ENCODE measurements around the gene RFC2.
"Not testable (repeated sequence)": the region's sequence is repeated elsewhere in the genome, so short reads cannot be mapped to it uniquely, and the experiment has no call there.

The RFC2 gene

GRCh38 chr7:74228951-74229900 lies 25.0 kb downstream of the RFC2 start:
- no peaks in the 10 kb centered on the region for H3K9me2 ChIP-seq (replicated peaks; ENCODE audit: low read depth, low read length)
- no peaks in the 10 kb centered on the region for H3K27me3 ChIP-seq (ENCODE audit: insufficient read depth, low read length, poor library complexity, severe bottlenecking)
- TF ChIP-seq CTCF (conservative IDR thresholded peaks at IDR 0.05; ENCODE audit: low read length) (no peak), EZH2phosphoT487 (IDR thresholded peaks at IDR 0.05; ENCODE audit: borderline replicate concordance) (no peak)
- H3K4me1 ChIP-seq (ENCODE audit: insufficient read depth, low read length, poor library complexity, severe bottlenecking) = peaks cover 3% of the 10 kb centered on the region
- H3K9me3 ChIP-seq (ENCODE audit: insufficient read depth, low read depth, low read length) = no peaks in the 10 kb centered on the region
- no peaks in the 10 kb centered on the region for H3K79me2 ChIP-seq (ENCODE audit: insufficient read depth, low read length)
- H2AFZ ChIP-seq (ENCODE audit: low read length) = no peak overlapping the region
- H3K4me3 ChIP-seq (ENCODE audit: low read length, poor library complexity, severe bottlenecking) = no peak overlapping the region
- peaks cover 56% of the 10 kb centered on the region; the same call in 1 of the 2 replicates for H3K36me3 ChIP-seq (ENCODE audit: insufficient read depth, low read length)
- no peaks in the 10 kb centered on the region for H3F3A ChIP-seq (ENCODE audit: low read depth)
- no peak overlapping the region for H3K4me2 ChIP-seq (ENCODE audit: low read depth, low read length, poor library complexity, severe bottlenecking)
- H3K9ac ChIP-seq (ENCODE audit: low read depth, low read length, poor library complexity, severe bottlenecking) = no peak overlapping the region
- H4K20me1 ChIP-seq (ENCODE audit: insufficient read depth, low read length, poor library complexity, severe bottlenecking) = no peaks in the 10 kb centered on the region

- Histone ChIP-seq H3K4me3 (ENCODE audit: low read length, poor library complexity, severe bottlenecking) (no peak overlapping the region), H3K9me2 (replicated peaks; ENCODE audit: low read depth, low read length) (no peaks in the 10 kb centered on the region), H3K4me1 (ENCODE audit: insufficient read depth, low read length, poor library complexity, severe bottlenecking) (no peaks in the 10 kb centered on the region), H3K36me3 (ENCODE audit: insufficient read depth, low read length) (peaks cover 49% of the 10 kb centered on the region; the same call in 1 of the 2 replicates), H3K4me2 (ENCODE audit: low read depth, low read length, poor library complexity, severe bottlenecking) (no peak overlapping the region), H3K9ac (ENCODE audit: low read depth, low read length, poor library complexity, severe bottlenecking) (no peak overlapping the region), H3F3A (ENCODE audit: low read depth) (no peaks in the 10 kb centered on the region), H3K9me3 (ENCODE audit: insufficient read depth, low read depth, low read length) (no peaks in the 10 kb centered on the region), H2AFZ (ENCODE audit: low read length) (no peak overlapping the region), H4K20me1 (ENCODE audit: insufficient read depth, low read length, poor library complexity, severe bottlenecking) (no peaks in the 10 kb centered on the region), H3K79me2 (ENCODE audit: insufficient read depth, low read length) (no peaks in the 10 kb centered on the region), H3K27me3 (ENCODE audit: insufficient read depth, low read length, poor library complexity, severe bottlenecking) (no peaks in the 10 kb centered on the region)
- TF ChIP-seq EZH2phosphoT487 (IDR thresholded peaks at IDR 0.05; ENCODE audit: borderline replicate concordance) (no peak), CTCF (conservative IDR thresholded peaks at IDR 0.05; ENCODE audit: low read length) (no peak)
These were observed 27.6 kb downstream of the RFC2 start for GRCh38 chr7:74226633-74227032.

GRCh38 chr7:74225400-74225799 lies 28.8 kb downstream of the RFC2 start:
- TF ChIP-seq EZH2phosphoT487 (IDR thresholded peaks at IDR 0.05; ENCODE audit: borderline replicate concordance) (no peak), CTCF (conservative IDR thresholded peaks at IDR 0.05; ENCODE audit: low read length) (no peak)
- no peaks in the 10 kb centered on the region for H3F3A ChIP-seq (ENCODE audit: low read depth)
- no peak overlapping the region for H3K4me2 ChIP-seq (ENCODE audit: low read depth, low read length, poor library complexity, severe bottlenecking)
- no peak overlapping the region for H2AFZ ChIP-seq (ENCODE audit: low read length)
- peaks cover 38% of the 10 kb centered on the region; the same call in 1 of the 2 replicates for H3K36me3 ChIP-seq (ENCODE audit: insufficient read depth, low read length)
- H3K79me2 ChIP-seq (ENCODE audit: insufficient read depth, low read length) = no peaks in the 10 kb centered on the region
- no peak overlapping the region for H3K4me3 ChIP-seq (ENCODE audit: low read length, poor library complexity, severe bottlenecking)
- no peaks in the 10 kb centered on the region for H4K20me1 ChIP-seq (ENCODE audit: insufficient read depth, low read length, poor library complexity, severe bottlenecking)
- H3K4me1 ChIP-seq (ENCODE audit: insufficient read depth, low read length, poor library complexity, severe bottlenecking) = peaks cover 4% of the 10 kb centered on the region
- no peaks in the 10 kb centered on the region for H3K27me3 ChIP-seq (ENCODE audit: insufficient read depth, low read length, poor library complexity, severe bottlenecking)
- H3K9me3 ChIP-seq (ENCODE audit: insufficient read depth, low read depth, low read length) = no peaks in the 10 kb centered on the region
- H3K9me2 ChIP-seq (replicated peaks; ENCODE audit: low read depth, low read length) = no peaks in the 10 kb centered on the region
- no peak overlapping the region for H3K9ac ChIP-seq (ENCODE audit: low read depth, low read length, poor library complexity, severe bottlenecking)

- H3F3A ChIP-seq (ENCODE audit: low read depth); H3K4me1 ChIP-seq (ENCODE audit: insufficient read depth, low read length, poor library complexity, severe bottlenecking); H3K9me2 ChIP-seq (replicated peaks; ENCODE audit: low read depth, low read length); H2AFZ ChIP-seq (ENCODE audit: low read length); H3K4me3 ChIP-seq (ENCODE audit: low read length, poor library complexity, severe bottlenecking); H3K79me2 ChIP-seq (ENCODE audit: insufficient read depth, low read length); H3K9me3 ChIP-seq (ENCODE audit: insufficient read depth, low read depth, low read length); H3K9ac ChIP-seq (ENCODE audit: low read depth, low read length, poor library complexity, severe bottlenecking); H3K27me3 ChIP-seq (ENCODE audit: insufficient read depth, low read length, poor library complexity, severe bottlenecking); H4K20me1 ChIP-seq (ENCODE audit: insufficient read depth, low read length, poor library complexity, severe bottlenecking); H3K4me2 ChIP-seq (ENCODE audit: low read depth, low read length, poor library complexity, severe bottlenecking): not testable (repeated sequence)
- peaks cover 36% of the 10 kb centered on the region; the same call in 1 of the 2 replicates for H3K36me3 ChIP-seq (ENCODE audit: insufficient read depth, low read length)
These were observed 29.3 kb downstream of the RFC2 start for GRCh38 chr7:74224907-74225306.

Data from Loucy (cell line).